HG02885 (cell line): Measurements from ENCODE around the gene PIAS2.
"Not testable (repeated sequence)": the region's sequence is repeated elsewhere in the genome, so short reads cannot be mapped to it uniquely, and the experiment has no call there.

Experiments
- ATAC-seq: cut with Tn5 transposase; IDR thresholded peaks from one replicate; pipeline ENCODE4 v1.9.1; 2021; ENCODE audit warnings: mild to moderate bottlenecking; ENCODE audit not compliant: unreplicated experiment, poor library complexity

The PIAS2 gene

DNA sequence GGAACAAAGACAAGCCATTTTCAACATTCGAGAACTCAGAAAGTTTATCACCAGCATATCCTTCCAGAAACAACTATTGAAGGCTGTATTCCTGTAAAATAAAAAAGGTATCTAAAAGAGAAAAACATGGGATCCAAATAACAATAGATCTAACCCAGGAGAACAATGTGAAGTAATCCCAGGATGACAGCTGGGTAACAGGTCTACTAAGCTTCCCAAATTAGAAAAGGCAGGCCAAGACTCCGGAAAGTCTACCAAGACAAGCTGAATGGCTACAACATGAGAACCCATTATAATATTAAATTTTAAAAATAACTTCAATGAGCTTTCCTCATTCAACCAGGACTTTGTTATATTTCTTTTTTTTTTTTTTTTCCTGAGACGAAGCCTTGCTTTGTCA lies 6.5 kb downstream of the PIAS2 start:
- ATAC-seq: no peak

DNA sequence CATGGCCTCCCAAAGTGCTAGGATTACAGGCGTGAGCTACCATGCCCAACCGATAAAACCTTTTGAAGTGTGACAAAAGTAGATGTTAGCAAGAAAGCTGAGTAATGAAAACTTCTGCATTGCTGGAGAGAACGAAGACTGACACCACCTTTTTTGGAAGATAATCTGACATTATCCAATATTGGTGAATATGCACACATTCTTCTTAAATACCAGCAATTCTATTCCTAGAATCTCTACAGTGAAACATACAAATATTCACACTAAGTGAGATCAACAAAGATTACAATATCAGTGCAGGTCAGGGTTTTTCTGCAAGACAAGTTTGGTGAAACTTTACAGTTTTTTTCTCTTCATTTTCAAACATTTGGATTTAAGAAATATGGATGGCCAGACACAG lies 7.8 kb downstream of the PIAS2 start:
- ATAC-seq: no peak

DNA sequence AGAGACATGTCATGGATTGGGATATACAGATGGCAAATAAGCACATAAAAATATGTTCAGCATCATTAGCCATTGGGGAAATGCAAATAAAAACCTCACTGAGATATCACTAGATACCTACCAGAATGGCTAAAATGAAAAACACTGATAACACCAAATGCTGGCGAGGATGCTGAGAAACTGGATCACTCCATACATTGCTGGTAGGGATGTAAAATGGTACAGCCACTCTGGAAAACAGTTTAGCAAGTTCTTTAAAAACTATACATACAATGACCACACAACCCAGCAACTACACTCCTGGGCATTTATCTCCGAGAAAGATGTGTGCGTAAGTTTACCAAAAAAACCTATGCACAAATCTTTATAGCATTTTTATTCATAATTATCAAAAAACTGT lies 13.9 kb downstream of the PIAS2 start:
- no peak for ATAC-seq

DNA sequence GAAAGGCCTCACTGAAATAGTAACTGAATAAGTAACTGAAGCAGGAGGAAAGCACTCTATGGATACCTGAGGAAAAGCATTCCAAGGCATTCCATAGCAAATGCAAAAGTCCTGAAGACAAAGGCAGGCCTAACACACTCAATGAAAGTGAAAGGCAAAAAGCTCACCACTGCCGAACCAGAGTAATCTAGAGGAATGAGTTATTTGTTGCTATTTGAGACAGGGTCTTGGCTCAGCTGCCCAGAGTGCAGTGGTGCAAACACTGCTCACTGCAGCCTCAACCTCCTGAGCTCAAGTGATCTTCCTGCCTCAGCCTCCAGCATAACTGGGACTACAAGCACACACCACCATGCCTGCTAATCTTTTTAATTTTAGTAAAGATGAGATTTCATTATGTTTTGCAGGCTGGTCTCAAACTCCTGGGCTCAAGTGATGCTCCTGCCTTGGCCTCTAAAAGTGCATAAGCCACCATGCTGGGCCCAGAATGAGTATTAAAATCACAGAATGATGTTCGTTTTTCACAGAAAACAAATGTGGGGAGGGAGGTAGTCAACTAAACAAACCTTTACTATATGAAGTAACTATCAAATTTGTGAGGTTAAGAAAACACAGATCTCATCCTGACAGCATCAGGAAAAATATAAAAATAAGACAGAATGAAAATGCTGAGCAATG lies 17.9 kb downstream of the PIAS2 start:
- ATAC-seq: peak; percentile 73

DNA sequence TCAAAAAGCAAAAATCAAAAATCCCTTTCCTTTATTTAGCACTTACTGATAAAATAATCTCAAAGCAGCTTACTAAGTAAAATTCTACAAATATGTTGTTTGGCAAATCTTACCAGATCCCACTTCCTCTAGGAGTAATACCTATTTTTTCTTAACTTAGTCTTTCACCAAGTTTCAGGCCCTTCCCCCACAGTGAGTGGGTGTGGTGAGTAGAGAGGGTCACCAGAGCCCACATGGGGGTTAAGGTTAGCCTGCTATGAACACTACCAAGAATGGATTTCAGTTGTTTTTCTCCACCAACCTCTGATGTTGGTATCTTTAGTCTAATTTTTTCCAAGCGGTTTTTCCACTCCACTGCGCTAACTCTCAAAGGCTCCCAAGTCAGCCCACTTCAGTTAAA lies 23.2 kb downstream of the PIAS2 start:
- no peak for ATAC-seq

DNA sequence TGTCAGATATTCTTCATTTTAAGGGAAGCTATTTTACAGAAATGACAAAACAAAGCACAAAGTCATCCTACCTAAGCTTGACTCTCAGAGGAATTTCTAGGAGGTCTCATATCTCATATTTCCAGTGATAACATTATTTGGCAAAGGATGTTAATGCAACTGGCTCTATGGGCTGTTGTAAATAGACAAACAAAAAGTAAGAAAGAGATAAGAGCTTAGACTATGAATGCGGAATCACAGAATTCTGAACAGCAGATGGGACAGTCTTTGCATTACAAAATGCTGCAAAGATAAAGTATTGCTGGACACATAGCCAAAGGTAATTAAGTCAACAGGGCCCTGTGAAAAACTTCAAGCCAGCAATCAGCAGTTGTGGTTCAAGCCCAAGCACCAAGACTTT lies 23.9 kb downstream of the PIAS2 start:
- no peak for ATAC-seq

DNA sequence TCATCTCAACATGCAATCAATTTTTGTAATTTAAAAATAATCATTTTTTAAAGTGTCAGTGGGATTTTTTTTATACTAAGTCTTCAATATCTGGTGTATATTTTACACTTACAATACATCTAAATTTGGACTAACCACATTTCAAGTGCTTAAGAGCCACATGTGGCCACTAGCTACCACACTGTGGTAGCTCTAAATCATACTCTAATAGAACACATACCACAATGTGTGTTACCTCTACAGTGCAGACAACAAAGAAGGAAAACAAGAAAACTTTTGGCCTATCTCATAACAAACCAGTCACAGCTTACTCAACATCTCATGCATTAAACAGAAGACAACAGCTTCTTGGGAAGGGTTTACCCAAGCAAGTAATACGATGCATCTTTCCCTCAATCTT lies 24.5 kb downstream of the PIAS2 start:
- peak; percentile 68 for ATAC-seq

DNA sequence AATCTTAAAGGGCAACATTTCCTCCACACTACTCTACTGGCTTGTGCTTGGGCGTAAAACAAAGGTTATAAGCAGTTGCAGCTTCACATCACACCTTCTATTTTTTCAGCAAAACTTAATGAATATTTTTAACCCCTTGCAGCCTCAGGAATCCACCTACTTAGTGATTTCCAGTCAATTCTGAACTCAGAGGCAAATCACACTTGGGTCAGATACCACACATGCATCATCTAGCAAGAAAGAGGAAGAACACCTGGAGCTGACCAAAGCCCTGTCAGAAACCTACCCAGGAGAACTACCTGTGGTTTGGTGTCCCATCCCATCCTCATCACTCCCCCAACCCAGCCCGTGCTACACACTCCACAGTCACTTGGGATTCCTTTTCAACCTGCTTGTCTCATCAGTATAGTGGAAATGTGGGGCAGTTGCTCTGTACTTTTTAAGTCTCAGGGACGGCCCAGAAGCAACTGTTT lies 25.5 kb downstream of the PIAS2 start:
- ATAC-seq: peak; percentile 86

DNA sequence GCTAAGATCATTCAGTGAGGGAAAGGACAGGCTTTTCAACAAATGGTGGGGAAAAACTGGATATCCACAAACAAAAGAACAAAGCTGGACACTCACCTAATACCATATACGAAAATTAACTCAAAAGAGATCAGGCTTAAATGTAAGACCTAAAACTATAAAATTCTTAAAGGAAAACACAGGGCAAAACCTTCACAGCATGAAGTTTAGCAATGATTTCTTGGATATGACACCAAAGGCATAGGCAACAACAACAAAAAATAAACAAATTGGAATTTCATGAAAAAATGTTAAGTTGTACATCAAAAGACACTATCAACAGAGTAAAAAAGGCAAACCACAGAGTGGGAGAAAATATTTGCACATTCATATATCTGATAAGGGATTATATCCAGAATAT lies 28.3 kb downstream of the PIAS2 start:
- ATAC-seq: no peak

DNA sequence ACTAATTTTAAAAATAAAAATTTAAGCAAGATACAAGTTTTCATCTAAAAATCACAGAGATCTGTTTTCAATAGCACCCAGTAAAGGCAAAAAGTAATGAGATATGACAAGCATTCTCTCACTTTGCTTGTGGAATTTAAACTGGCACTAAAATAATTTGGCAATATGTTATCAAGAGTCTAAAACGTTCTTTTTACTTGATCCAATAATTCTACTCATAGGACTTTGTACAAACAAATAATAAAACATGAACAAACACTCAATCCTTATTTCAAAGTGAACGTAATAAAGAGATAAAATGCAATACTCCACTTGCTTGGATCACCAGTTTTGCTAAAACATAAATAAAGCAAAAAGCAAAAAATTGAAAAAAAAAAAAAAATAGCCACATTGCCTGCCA lies 30.4 kb downstream of the PIAS2 start:
- ATAC-seq: no peak

DNA sequence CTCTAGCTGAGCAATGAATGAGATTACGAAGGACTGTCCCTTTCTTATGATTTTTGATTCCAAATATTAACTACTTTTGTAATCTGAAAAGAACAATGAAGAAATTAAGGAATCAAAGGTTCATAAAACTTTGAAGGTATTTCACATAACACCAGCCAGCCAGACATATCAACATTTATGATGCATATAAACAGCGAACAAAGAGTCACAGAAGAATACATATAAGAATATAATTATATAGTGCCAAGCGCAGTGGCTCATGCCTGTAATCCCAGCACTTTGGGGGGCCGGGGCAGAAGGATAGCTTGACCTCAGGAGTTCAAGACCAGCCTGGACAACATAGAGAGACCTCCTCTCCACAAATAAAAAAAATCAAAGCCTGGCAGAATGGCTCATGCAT lies 34.1 kb downstream of the PIAS2 start:
- ATAC-seq: no peak

DNA sequence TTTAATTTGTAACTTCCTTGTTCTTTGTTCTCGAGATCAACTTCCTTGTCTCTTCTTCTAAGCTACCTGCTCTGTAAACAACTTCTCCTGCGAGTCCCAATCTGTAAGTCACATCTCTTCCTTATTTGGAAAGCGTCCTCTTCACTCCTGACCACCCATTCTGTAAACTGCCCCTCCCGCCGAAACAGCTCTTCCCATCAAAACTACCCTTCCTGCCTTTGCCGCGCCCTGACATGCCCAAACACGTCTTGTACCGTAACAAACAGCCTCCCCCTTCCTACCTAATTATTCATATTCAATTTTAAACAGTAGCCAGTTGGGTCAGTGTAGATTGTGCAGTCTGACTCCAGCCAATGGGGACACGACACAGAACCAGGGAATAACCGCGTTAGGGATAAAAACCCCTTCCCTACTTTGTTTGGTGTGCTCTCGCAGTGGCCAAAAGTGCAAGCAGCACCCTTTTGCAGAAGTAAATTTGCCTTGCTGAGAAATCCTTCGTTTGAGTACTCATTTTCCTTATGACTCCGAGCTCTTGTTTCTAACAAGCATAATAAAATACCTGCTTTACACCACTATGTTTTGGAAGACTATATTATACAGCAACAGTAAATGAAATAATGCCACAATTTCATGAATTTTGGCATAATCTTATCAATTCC lies 39.8 kb downstream of the PIAS2 start:
- ATAC-seq: no peak

DNA sequence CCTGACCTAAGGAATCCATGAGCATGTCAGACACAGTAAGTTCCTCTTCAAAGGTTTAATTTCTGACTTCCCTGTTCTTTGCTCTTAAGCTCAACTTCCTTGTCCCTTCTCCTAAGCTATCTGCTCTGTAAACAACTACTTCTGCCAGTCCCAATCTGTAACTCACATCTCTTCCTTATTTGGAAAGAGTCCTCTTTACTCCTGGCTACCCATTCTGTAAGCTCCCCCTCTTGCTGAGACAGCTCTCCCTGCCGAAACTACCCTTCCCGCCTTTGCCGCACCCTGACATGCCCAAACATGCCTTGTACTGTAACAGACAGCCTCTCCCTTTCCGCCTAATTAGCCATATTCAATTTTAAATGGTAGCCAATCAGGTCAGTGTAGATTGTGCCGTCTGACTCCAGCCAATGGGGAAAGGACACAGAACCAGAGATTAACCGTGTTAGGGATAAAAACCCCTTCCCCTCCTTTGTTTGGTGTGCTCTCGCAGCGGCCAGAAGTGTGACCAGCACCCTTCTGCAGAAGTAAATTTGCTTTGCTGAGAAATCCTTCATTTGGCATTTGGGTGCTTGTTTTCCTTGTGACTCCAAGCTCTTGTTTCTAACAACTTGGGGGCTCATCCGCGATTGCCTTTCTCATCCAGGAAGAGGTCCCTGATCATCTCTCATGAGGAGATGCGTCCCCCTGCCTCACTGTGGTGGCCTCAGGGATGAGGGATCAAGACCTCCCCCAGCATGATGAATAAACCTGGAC lies 49.0 kb downstream of the PIAS2 start:
- ATAC-seq: no peak

DNA sequence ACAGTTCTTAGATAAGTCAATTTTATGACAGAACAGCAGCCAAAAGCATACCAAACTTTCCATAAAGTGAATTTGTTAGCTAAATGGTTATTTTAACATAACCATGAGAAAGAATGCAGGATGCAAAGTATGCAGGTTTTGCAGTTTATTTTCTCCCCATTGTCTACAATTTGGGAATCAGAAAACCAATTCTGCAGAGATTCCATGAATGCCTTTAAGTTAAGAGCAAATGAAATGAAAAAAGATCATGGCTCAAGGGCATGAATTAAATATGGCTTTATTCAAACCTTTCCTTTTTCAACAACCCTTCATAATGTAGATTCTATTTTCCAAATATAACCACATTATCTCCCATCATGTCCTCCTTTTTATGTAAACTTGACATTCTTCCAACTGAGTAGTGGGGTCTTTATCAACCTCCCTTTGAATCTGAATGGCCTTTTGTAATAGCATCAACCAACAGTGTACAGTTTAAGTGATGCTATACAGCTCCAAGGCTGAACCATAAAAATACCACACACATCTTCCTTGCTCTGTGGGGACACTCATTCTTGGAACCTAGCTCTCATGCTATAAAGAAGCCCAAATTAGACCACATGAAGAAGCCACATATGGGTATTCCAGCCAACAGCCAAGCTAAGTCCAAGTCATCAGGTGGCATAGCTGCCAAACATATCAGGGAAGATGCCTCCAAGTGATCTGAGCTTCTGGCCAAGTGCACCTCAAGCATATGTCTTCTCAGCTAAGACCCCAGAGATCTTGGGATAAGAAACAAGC lies 49.8 kb downstream of the PIAS2 start:
- no peak for ATAC-seq

DNA sequence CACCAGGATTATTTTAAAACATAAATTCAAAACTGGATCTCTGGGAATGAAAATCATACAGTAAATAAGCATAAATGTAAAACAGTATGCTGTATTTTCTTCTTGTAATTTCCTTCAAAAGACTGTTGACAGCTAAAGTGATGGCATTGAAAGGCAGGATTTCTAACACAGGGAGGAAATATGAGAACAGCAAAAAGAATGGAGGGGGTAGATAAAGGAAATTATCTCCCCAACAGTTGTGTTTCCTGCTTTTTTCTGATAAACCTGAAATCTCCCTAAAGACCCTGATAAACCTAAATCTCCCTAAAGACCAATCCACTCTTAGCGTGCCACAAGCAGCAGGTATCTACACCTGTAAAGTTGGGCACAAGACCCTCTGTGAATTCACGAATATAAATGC lies 50.8 kb downstream of the PIAS2 start:
- ATAC-seq: no peak

DNA sequence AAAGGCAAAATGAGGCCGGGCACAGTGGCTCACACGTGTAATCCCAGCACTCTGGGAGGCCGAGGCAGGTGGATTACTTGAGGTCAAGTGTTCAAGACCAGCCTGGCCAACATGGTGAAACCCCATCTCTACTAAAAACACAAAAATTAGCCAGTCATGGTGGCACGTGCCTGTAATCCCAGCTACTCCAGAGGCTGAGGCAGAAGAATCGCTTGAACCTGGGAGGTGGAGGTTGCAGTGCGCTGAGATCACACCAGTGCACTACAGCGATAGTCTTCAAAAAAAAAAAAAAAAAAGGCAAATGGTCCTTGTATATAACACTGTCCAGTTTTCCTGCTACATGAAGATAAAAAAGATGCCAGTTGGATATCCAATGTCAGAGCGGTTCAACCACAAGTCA lies 52.1 kb downstream of the PIAS2 start:
- not testable (repeated sequence) for ATAC-seq

DNA sequence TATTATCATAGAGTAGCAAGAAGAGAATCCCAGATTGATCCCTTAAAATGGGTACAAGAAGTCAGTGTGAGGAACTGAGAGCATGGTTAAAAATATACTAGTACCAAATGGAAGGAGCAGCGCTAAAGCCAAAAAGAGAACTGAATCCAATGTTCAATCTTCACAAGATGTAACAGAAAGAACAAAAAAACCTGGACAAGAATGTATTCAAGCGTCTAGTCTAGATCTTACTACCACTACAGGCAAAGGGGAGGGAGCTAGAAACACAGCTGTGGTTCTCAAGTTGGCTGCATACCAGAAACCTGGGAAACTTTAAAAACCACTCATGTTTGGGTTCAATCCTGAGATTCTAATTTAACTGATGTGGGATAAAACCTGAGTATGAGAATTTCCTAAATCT lies 57.5 kb downstream of the PIAS2 start:
- ATAC-seq: peak; percentile 73

DNA sequence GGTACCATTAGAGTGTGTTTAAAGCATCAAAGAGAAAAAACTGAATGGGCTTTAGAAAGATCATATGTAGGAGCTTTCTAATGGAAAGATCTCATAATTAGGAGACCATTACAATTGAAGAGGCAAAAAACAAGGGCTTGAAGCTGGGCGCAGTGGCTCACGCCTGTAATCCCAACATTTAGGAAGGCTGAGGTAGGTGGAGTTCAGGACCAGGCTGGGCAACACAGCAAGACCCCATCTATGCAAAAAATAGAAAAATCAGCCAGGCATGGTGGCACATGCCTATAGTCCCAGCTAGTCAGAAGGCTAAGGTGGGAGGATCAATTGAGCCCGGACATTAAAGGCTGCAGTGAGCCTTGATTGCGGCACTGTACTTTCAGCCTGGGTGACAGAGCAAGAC lies 59.0 kb downstream of the PIAS2 start:
- ATAC-seq: no peak

DNA sequence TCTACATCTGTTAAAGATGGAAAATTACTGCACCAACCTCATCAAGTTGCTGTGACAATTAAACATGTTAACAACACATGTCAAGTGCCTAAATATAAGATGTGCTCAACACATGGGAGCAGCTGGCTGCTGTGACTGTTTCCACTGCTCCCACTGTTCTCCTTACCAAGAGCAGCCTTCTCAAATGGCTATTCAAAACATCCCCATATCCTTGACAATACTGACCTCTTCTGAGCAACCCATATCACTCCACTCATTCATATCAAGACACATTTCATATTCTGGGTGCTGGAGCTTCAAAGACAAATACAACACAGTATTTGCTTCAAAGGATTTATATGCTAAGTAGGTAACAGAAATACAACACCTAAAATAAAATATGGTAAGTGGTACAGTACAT lies 60.3 kb downstream of the PIAS2 start:
- ATAC-seq: no peak

DNA sequence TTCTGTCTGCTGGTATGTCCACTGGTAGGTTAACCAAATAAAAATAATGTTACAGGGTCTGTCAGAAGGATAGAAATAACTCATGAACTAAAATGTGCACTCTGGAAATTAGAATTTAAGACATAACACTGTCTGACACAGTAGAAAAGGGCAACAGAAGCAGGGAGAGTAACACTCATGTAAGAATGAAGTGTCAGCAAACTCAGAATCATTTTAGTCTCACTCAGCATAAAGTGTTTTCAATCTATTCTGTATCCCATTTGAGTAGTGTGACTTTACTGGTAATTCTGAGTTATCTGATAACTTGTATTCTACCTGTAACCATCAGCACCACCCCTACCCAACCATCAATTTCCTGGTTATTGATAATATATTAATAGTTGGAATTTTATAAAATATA lies 68.3 kb downstream of the PIAS2 start:
- ATAC-seq: no peak

DNA sequence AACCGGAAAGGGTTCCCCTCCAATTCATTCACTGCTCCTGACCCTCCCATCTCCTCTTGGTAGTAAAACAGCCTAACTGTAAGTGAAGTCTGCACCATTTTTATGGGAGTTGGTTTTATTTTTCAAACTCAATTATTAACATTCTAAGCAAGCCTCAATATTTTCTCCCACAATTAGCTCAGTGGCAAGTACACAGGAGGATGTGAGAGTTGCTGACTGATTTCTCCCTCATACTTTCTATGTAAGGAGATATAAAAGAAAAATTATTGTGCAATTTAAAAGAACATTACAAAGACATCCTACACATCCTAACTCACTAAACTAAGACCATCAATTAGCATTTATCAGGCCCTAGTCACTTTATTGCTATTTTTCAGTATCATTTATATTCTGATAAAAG lies 73.9 kb downstream of the PIAS2 start:
- no peak for ATAC-seq
